ENCODE data around the gene DYNC2H1.

Gene DYNC2H1, protein sequence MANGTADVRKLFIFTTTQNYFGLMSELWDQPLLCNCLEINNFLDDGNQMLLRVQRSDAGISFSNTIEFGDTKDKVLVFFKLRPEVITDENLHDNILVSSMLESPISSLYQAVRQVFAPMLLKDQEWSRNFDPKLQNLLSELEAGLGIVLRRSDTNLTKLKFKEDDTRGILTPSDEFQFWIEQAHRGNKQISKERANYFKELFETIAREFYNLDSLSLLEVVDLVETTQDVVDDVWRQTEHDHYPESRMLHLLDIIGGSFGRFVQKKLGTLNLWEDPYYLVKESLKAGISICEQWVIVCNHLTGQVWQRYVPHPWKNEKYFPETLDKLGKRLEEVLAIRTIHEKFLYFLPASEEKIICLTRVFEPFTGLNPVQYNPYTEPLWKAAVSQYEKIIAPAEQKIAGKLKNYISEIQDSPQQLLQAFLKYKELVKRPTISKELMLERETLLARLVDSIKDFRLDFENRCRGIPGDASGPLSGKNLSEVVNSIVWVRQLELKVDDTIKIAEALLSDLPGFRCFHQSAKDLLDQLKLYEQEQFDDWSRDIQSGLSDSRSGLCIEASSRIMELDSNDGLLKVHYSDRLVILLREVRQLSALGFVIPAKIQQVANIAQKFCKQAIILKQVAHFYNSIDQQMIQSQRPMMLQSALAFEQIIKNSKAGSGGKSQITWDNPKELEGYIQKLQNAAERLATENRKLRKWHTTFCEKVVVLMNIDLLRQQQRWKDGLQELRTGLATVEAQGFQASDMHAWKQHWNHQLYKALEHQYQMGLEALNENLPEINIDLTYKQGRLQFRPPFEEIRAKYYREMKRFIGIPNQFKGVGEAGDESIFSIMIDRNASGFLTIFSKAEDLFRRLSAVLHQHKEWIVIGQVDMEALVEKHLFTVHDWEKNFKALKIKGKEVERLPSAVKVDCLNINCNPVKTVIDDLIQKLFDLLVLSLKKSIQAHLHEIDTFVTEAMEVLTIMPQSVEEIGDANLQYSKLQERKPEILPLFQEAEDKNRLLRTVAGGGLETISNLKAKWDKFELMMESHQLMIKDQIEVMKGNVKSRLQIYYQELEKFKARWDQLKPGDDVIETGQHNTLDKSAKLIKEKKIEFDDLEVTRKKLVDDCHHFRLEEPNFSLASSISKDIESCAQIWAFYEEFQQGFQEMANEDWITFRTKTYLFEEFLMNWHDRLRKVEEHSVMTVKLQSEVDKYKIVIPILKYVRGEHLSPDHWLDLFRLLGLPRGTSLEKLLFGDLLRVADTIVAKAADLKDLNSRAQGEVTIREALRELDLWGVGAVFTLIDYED (N-terminal part only)

DNA sequence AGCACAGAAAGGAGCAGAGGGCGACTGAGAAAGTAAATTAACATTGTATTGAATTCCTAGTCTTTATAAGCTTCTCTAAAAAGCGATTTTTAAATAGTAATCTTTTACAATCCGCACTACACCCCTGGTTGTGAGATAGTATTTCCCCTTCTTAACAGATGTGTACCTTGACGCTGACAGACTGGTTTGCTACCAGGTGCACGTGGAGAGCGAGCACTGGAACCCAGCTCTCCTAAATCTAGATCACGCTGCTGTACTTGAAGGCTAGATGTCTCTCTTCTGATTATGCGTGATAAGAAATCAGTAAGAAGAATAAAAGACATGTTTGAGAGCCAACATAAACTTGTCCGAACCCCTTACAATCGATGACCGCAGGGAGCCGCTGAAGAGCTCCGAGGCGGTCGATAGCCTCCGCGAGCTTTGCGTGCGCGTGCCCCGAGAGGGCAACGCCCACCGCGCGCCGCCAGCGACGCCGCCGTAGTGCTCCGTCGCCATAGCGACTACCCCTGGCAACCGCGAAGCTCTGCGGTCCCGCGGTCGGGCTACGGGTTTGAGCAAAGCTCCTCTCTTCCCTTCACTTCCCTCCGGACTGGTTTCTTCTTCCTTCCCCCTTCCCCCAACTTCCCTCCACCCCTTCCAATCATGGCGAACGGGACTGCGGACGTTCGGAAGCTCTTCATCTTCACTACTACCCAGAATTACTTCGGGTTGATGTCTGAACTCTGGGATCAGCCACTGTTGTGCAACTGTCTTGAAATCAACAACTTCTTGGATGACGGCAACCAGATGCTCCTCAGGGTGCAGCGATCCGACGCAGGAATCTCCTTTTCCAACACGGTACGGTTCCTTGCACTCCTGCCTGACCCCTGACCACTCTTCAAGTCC lies at the start of gene DYNC2H1:
Gene DYNC2H1, plus strand, starts transcription at position 494 of the 885 bp plus-strand sequence. Its CDS starts 149 bp downstream, at position 643.
- DNase-seq = peak; percentile 85 to 89

DNA sequence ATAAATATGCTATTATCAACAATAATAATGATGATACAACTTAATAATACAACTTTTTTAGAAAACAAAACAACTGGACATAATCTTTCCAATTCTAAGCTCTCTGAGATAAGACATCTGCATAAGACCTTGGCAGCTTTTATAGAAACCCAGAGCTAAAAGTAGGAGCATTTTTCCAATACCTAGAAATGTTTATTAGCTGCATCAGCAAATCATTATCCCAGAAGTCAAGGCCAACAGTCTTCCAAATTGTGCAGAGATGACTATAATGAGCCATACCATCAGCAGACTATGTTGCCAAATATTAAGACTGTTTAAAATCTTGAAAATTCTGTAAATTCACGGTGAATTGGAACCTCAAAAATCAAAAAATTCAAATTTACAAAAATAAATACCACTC lies 47.6 kb upstream of the DYNC2H1 start:
- DNase-seq = no peak

DNA sequence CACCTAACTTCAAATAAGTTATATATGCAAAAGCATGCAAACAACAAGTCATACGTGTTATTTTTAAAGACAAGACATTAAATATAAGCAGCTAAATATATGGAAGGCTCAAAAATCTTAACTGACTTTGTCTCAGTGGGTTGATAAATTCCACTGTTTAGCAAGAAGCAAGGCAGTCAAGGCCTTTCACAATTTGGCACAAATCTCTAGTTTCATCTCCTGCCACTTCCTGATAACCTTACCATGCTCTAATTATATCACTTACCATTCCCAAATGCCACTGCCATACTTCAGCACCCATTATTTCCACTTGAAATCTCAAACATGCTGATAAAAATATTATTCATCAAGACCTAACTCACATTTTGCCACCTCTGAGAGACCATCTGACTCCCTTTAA lies 42.1 kb upstream of the DYNC2H1 start:
- no peak for DNase-seq

DNA sequence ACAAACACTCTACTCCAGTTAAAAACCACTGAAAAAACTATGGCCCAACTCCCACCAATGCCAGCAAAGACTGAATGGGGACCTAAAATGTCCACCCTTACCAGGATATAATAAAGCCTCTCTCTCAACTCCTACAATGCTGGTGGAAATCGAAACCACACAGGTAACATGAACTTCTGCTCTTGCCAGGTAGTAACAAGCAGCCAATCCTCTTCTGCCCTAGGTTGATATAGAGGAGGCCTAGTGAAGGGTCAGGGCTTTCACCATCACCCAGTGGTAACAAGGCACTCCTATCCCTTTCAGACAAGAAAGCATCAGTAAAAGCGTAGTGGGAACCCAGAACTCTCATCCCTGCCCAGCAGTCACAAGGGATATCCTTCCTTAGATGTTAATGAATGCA lies 39.9 kb upstream of the DYNC2H1 start:
- DNase-seq = no peak

DNA sequence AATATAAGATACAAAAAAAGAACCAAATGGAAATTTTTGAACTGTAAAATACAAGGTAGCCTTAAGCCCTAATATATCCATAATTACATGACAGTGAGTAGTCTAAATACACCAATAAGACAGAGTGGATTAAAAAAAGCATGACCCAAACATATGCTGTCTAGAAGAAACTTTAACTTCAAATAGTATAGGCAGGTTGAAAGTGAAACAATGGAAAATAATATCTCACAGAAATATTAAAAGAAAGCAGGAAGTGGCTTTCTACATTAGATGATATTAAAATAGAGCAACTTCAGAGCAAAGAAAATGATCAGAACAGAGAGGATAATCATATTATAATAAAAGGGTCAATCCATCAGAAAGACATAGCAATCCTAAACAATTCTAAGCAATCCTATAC lies 39.1 kb upstream of the DYNC2H1 start:
- DNase-seq = no peak

DNA sequence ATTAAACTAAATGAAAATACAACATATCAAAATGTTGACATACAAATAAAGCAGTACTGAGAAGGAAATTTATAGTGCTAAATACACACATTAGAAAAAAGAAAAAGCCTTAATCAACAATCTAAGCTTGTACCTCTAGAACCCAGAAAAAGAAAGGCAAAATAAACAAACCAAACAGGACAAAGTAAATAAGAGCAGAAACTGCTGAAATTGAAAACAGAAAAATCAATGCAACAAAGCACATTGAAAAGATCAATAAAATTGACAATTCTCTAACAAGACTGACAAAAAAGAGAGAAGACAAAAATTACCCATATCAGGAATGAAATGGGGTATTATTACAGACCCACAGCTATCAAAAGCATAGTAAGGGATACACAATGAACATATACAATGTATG lies 38.2 kb upstream of the DYNC2H1 start:
- no peak for DNase-seq

DNA sequence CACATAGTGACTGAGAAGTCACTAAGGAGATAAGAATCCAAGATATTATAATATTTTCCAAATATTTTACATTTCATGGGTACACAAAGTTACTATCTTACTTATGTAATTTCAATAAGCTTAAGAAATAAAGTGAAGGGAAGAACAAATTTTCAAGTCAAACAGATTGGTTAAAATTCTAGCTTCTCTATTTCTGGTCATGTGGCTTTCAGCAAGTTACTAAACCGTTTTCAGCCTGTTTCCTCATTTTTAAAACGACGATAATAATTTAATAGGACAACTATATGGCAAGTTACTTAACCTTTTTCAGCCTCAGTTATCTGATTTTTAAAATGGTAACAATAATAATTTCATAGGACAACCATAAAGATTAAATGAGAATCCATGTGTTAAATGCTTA lies 32.9 kb upstream of the DYNC2H1 start:
- no peak for DNase-seq

DNA sequence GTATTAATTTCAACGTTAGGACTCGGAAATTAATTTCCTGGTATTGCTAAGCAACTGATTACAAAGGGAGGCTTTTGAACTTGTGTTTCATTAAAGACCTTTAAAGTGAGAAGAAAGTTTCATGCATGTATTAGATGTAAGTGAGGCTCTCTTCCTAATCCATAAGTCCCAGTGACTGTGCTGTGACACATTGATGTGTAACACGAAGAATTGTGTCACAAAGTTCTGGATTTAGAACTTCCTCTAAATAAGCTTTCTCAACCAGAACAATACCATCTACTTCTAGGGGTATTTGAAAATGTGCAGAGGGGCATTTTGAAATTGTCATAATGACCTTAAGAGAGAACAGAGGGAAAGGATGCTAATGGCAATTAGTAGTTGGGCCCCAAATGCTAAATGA lies 31.7 kb upstream of the DYNC2H1 start:
- DNase-seq = no peak

DNA sequence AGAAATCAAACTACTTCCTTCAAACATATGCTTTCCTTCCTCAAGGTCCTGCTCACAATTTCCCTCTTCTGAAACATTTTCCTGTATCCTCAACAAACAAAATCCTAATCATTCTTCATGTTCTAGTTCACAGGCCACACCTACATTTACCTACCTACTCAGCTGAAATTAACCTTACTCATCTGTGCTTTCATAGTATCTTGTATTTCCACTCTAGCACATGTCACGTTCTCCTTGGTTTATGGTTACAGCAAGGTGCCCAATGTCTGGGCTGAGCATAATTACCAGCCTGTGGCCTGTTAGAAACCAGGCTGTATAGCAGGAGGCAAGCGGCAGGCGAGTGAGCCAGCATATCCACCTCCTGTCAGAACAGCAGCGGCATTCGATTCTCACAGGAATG lies 30.5 kb upstream of the DYNC2H1 start:
- no peak for DNase-seq

DNA sequence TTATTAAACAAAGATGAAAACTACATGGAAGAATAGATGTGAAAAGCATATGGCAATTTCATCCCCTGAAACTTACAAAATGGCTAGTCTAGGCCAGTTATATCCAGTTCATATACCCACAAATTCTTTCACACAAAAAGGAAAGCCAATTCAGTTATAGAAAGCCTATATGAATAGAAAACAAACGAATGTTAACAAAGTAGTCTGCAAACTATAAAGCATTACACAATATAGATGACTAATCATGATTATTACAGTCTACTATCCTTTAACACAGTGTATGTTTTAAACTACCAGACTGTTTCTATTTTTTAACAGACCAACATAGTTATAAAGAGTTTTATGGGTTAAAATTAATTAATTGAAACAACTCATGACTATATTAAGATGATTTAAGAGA lies 29.4 kb upstream of the DYNC2H1 start:
- DNase-seq = no peak

DNA sequence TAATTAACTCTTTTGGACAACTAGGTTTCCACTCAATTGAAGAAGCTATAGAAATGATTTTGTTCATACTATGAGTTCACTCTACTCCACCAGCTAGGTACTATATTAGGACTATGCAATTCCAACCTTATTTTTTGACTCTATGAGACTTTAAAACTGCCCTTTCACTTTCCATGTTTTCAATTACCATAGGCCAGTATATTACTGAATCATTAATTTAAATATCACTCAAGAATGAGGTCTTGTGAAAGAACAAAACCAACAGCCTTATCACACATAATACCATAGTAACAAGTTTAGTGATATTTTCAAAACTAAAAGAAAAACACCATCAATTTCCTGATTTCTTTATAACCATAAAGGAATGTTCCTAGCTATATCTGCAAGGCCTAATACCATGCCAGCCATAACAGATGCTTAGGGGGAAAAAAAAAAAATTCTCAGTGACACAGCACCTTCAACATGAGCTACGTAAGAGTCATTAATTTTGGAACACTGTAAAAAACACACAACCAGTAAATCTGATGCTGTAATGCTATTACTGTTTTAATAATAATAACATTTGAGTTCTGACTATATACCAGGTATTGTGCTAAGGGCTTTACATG lies 23.4 kb upstream of the DYNC2H1 start:
- no peak for DNase-seq

DNA sequence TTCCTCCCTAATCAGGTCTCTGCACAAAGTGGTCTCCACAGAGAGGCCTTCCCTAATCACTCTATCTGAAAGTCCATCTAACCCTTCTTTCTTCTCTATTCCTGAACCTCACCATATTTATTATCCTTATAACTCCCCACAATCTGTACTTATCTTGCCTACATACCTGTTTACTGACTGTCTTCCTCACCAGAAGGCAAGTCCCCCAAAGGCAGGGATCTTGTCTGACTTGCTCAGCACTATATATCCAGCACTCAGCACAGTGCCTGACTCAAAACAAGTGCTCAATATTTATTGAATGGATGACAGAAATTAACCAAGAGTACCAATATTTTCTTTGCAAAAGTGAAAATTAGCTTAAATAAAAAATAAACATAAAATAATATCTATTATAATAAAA lies 22.8 kb upstream of the DYNC2H1 start:
- no peak for DNase-seq

DNA sequence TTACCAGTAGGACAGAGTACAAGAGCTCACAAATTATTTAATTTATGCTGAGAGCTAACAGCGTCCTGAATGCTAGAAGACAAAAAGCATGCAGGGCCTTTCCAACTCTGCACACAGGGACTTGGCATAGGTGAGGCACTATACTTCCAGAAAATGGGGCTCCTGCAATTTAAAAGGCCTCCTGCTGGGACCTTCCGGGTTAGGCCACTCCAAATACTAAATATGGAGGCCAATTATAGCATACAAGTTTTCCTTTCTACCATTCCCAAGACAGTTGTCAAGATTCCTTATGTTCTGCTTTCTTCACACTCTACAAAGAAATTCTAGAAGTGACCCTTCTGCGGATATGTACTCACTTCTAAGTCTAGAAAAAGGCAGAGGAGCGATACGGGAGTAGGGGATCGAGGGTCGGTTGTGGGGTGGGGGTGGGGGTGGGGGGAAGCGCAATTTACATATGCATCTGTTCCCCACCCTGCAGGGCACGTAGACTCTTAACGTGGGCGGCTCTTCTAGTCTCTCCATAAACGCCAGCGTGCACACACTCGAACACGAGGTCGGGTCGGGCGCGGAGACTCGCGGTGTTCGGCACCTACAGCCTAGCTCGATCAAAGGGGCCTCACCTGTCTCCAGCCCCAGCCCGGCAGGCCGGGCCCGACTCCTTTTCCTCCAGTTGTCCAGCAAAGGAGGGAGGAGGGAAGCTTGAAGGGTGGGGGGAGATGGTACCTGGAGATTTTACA lies 18.0 kb upstream of the DYNC2H1 start:
- peak; percentile 12 to 13 for DNase-seq

DNA sequence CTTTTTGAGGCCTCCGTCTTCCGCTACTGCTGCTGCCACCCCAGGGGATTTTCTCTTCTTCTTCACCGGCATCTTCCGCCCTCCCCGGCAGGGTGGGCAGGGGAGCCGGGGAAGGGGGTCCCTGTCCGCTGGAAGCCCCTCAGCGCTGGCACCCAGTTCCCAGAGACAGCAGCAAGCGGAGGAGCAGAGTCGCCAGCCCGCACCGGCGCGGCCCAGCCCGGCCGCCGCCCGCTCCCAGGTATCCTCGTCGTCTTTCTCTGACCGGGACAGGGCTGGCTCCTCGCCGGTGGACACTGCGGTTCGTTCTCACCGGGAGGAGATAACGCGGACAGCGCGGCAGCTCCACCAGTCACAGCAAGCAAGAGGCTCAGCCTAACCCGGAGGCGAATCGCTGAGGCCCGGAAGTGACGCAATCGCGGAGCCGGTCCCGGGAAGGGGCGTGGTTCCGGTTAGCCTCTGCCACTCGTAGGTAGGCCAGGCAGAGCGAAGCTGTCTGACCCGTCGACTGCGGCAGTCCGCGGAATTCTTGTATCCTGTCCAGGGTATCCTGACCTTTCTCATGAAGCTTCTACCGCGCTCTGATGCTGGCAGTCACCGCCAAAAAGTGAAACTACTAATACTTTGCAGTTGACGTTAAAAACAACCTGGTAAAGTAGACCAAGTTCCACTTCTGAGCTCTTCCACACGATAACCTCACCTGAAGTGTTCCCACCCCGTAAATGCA lies 17.3 kb upstream of the DYNC2H1 start, which contains the start of gene DCUN1D5:
Gene DCUN1D5, minus strand, starts transcription at position 360 of the 724 bp plus-strand sequence. Its CDS starts 288 bp downstream, at position 72.
- peak; percentile 85 to 94 for DNase-seq

DNA sequence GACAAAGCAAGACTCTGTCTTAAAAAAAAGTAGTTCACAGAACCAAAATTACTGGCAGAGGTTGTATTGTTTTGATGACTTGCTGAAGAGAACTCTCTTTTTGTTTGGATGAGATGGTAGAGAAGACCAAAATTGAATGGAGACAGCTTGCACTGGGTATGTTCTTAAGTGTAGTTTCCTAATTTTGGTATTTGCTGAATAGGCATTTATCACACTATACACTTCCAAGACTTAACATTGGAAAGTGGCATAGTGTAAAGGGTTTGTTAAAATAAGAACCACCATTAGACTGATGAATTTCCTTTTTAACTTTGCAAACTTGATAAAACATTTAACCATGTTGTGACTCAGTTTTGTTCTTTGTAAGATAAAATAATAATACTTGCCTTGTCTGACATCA lies 11.9 kb upstream of the DYNC2H1 start:
- no peak for DNase-seq

DNA sequence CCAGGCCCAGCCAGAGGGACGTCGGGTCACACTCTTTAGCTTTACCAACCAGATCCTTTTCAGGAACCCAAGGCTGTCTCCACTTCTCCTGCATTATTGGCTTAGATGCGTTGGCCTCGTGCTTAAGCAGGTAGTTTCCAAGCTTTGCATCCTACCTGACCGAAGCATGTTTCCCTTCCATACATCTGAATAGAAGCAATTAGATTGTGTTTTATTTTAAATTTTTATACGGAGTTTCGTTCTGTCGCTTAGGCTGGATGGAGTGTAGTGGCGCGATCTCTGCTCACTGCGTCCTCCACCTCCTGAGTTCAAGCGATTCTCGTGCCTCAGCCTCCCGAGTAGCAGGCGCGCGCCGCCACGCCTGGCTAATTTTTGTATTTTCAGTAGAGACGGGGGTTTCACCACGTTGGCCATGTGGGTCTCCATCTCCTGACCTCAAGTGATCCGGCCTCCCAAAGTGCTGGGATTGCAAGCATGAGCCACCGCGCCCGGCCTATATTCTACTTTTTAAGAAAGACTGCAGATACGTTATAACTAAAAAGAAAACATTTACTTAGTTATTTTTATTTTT lies 677 bp downstream of the DYNC2H1 start:
- DNase-seq = peak in 1 of 2 experiments; percentile 12

DNA sequence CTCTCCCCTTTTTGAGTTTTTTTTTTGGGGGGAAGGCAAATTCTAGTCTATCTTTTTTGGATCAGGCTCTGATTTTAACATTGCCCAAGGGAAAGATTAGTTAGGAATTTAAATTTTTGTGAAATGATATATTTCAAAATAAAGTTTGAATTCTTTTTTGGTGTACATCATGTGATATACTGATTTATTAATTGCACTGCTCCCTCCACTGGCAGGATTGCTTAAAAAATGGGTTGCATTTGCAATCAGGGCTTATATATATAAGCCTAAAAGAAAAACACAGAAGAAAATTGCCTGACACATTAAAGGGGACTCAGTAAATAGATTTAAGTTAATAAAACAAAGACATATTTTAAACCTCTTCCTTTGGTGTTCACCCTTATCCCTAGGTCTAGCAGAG lies 1.2 kb downstream of the DYNC2H1 start:
- DNase-seq = no peak

DNA sequence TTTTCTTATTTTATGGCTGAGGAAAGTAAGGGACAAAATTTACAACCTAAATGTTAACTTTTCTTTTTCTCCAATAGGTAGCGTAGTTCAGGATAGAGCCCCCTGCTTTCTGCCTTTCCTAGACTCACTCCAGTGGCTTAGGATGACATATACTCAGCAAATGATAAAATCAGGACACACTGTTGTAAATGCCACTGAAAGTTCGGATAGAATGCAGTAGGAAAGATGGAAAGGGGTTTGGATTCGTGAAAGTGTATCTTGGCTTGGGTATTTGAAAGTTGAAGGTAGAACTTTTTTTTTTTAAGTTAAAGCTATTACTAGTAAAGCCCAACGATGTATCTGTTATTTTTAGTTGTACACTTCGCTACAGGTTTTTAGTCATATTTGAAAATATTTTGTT lies 2.2 kb downstream of the DYNC2H1 start:
- DNase-seq = no peak

DNA sequence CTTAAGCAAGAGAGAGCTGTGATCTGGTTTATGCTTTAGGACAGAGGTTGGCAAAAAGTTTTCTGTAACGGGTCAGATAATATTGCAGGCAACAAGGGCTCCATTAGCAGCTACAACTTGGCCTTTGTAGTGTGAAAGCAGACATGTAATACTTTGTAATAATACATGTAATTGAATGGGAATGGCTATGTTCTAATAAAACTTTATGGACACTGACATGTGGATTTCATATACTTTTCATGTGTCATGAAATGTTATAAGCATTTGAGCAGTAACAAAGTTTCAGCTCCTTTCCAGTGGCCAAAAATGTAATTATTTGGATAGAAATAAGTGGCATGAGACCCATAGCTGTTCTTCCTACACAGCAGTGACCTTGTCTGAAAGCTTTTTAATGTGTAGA lies 3.1 kb downstream of the DYNC2H1 start:
- DNase-seq = no peak

DNA sequence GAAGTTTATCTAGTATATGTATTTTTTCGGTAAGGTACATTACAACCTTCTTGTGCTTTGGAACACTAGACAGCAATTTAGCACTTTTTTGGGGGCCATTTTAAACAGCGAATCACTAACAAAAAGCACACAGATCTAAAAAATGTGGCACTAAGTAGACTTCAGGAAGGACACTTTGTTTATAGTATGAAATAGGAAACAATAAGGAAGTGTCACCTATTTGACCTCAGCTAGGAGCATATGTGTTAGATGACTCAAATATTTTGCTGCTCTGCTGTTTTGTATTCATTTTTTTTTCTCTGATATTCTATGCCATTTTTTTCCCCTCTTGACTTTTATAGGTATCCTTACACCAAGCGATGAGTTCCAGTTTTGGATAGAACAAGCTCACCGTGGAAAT lies 5.6 kb downstream of the DYNC2H1 start:
- no peak for DNase-seq
